PC-3 (cell line): Measurements from ENCODE around the gene C11orf87. TPM values are rescaled to one million over a fixed set of nuclear protein-coding genes. Genes with fewer than 3 reads are reported as not detected.

Experiments used
- ATAC-seq: fragments of 200-7000 bp; cut with Tn5 transposase; 2 replicates; pipeline ENCODE4 v1.9.1; 2020; ENCODE audit warnings: mild to moderate bottlenecking, moderate library complexity
- Bru-seq: library from RNA; stranded (reverse); fragments of 400-500 nt; gene quantifications from one replicate; lab custom pipeline; 2021; lab: Mats Ljungman, UMichigan
- BruChase-seq, 2 experiments: library from RNA; stranded (reverse); fragments of 400-500 nt; gene quantifications; one replicate each; lab custom pipeline; 2021; lab: Mats Ljungman, UMichigan
- BruUV-seq: library from RNA; stranded (reverse); fragments of 400-500 nt; replicated peaks from 2 replicates; lab custom pipeline; 2021; lab: Mats Ljungman, UMichigan
- CTCF ChIA-PET: fragments of 300-600 bp; sonication (Branson Sonifier 250); formaldehyde crosslinking; loops from one replicate; lab custom pipeline; 2022; ENCODE audit warnings: antibody characterized with exemption; lab: Charles Lee
- POLR2A ChIA-PET: fragments of 300-600 bp; sonication (Branson Sonifier 250); formaldehyde crosslinking; loops from one replicate; lab custom pipeline; 2022; ENCODE audit warnings: antibody characterized with exemption; ENCODE audit not compliant: unreplicated experiment; lab: Charles Lee
- DNase-seq: peaks from one replicate; pipeline ENCODE4 v3.0.0-alpha.2; 2015
- H2AFZ ChIP-seq: fragments of 300-600 bp; sonication (generic); 2 replicates; pipeline ENCODE4 v1.6.0; 2016; ENCODE audit warnings: antibody characterized with exemption, low read length
- H3F3A ChIP-seq: fragments of 300-600 bp; sonication (generic); one replicate; pipeline ENCODE4 v1.6.0; 2017; ENCODE audit warnings: antibody characterized with exemption, low read length, control low read depth, mild to moderate bottlenecking; ENCODE audit not compliant: unreplicated experiment
- H3K27ac ChIP-seq: fragments of 300-600 bp; sonication (generic); 2 replicates; pipeline ENCODE4 v1.5.1; 2016; ENCODE audit warnings: mild to moderate bottlenecking, low read length
- H3K27me3 ChIP-seq: fragments of 300-600 bp; sonication (generic); 2 replicates; pipeline ENCODE4 v1.6.1; 2016; ENCODE audit warnings: low read length, mixed read lengths
- H3K36me3 ChIP-seq: fragments of 300-600 bp; sonication (generic); 2 replicates; pipeline ENCODE4 v1.6.1; 2016; ENCODE audit warnings: low read depth, mixed run types, low read length, mixed read lengths
- H3K4me1 ChIP-seq: fragments of 300-600 bp; sonication (generic); 2 replicates; pipeline ENCODE4 v1.5.1; 2016; ENCODE audit warnings: low read length; ENCODE audit not compliant: insufficient read depth
- H3K4me2 ChIP-seq: fragments of 300-600 bp; sonication (generic); 2 replicates; pipeline ENCODE4 v1.6.0; 2016; ENCODE audit warnings: low read length
- H3K4me3 ChIP-seq: fragments of 300-600 bp; sonication (generic); 2 replicates; pipeline ENCODE4 v1.5.1; 2016; ENCODE audit warnings: mild to moderate bottlenecking, low read length, mixed read lengths
- H3K79me2 ChIP-seq: fragments of 300-600 bp; sonication (generic); 2 replicates; pipeline ENCODE4 v1.6.1; 2017; ENCODE audit warnings: low read length, mixed read lengths
- H3K9ac ChIP-seq: fragments of 300-600 bp; sonication (generic); 2 replicates; pipeline ENCODE4 v1.6.0; 2016; ENCODE audit warnings: mild to moderate bottlenecking, low read length
- H3K9me2 ChIP-seq: fragments of 300-600 bp; sonication (generic); replicated peaks from 2 replicates; pipeline ENCODE4 v1.6.1; 2016; ENCODE audit warnings: mixed run types, low read length, mixed read lengths
- H3K9me3 ChIP-seq: fragments of 300-600 bp; sonication (generic); 2 replicates; pipeline ENCODE4 v1.6.1; 2016; ENCODE audit warnings: low read length, mixed read lengths
- H4K20me1 ChIP-seq: fragments of 300-600 bp; sonication (generic); 2 replicates; pipeline ENCODE4 v1.6.1; 2016; ENCODE audit warnings: low read length, mixed read lengths
- EZH2 ChIP-seq: fragments of 300-600 bp; sonication (generic); IDR thresholded peaks from one replicate; pipeline ENCODE4 v1.6.1; 2017; ENCODE audit warnings: antibody characterized with exemption, mild to moderate bottlenecking, low read length; ENCODE audit not compliant: unreplicated experiment
- EZH2phosphoT487 ChIP-seq: fragments of 300-600 bp; sonication (generic); IDR thresholded peaks from 2 replicates; pipeline ENCODE4 v1.6.1; 2018; ENCODE audit warnings: mild to moderate bottlenecking, antibody characterized with exemption, low read length, borderline replicate concordance
- intact Hi-C: fragments of 100-400 bp; cut with micrococcal nuclease; formaldehyde crosslinking; loops from 2 replicates; pipeline ENCODE4 v1.9.0; 2023
- long read RNA-seq: library from polyadenylated mRNA; unstranded; transcript quantifications from one replicate; pipeline ENCODE4 v2.0.0, GENCODE V29; 2021; ENCODE audit not compliant: unreplicated experiment
- total RNA-seq: library from RNA; depleted of rRNA; stranded (reverse); fragments of >200 nt; gene quantifications from 2 replicates; pipeline ENCODE4 v1.2.3, GENCODE V29; 2014; rRNA removed
- TF ChIP-seq, protein P1 (sequence below): fragments of 300-600 bp; sonication (generic); conservative IDR thresholded peaks from 2 replicates; pipeline ENCODE4 v1.5.1; 2017; ENCODE audit warnings: antibody characterized with exemption, low read depth, mild to moderate bottlenecking, low read length

Gene C11orf87
- not detected in 2 replicates for total RNA-seq
- not detected for Bru-seq, nascent RNA
- percentile 9 among the genes with signal in this experiment for BruChase-seq, experiment 1, labeled RNA remaining after a 6-hour chase
- BruChase-seq, experiment 2, labeled RNA remaining after a 2-hour chase = not detected
- long read RNA-seq = 0 reads

DNA sequence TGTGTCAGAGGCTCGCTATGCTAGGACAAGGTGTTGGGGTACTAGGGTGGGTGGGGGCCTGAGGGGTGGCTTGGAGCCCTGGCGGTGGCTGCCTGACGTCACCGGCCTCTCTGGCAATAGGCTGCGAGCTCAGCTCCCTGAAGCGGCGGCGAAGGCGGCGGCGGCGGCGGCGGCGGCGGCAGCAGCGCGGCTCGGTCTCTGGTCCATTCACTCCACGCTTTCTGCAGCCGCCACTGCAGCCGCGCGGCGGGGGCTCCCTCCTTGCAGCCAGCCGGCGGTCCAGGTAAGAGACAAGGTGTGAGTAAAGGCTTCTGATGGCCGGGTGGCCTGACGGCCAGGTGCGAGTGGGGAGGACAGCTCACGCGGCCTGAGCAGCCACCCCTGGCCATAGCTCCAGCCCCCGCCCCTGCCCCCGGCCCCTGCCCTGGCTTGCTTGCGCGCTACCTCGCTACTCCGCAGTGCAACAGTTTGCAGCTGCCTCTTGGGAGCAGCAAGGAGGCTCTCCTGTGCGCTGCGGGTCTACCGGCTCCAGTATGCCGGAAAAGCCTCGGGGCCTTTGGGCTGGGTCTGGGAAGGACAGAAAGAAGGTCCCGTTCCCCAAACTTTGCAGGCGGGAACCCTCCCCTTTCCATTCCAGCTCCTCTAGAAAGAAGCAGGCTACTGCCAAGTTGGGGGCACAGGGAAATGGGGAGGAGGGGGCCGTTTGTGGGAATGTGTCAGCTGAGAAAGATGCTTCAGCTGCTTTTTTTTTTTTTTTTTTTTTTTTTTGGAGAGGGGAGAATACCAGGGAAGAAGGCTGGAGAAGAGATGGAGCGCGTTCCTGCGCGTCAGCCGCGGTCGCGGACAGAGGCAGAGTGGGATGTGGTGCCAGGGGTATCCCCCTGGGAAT lies at the start of gene C11orf87:
C11orf87 (plus strand) TSS at position 210 of the 889 bp plus-strand sequence. CDS start 1,444 bp downstream, outside the sequence.
- no peak for DNase-seq
- no peak within 1 kb of the TSS for H3K9ac ChIP-seq
- CTCF ChIA-PET = no interaction called here
- no peak for ATAC-seq
- no peaks in the 10 kb centered on the region for H3K36me3 ChIP-seq
- no peaks in the 10 kb centered on the region for H3F3A ChIP-seq
- no peaks in the 10 kb centered on the region for H4K20me1 ChIP-seq
- peaks cover 48% of the 10 kb centered on the region for H3K27me3 ChIP-seq
- H3K4me1 ChIP-seq = no peaks in the 10 kb centered on the region
- no peak within 1 kb of the TSS for H2AFZ ChIP-seq
- no peak for TF ChIP-seq EZH2
- no peak for TF ChIP-seq EZH2phosphoT487
- TF ChIP-seq, protein P1, sequence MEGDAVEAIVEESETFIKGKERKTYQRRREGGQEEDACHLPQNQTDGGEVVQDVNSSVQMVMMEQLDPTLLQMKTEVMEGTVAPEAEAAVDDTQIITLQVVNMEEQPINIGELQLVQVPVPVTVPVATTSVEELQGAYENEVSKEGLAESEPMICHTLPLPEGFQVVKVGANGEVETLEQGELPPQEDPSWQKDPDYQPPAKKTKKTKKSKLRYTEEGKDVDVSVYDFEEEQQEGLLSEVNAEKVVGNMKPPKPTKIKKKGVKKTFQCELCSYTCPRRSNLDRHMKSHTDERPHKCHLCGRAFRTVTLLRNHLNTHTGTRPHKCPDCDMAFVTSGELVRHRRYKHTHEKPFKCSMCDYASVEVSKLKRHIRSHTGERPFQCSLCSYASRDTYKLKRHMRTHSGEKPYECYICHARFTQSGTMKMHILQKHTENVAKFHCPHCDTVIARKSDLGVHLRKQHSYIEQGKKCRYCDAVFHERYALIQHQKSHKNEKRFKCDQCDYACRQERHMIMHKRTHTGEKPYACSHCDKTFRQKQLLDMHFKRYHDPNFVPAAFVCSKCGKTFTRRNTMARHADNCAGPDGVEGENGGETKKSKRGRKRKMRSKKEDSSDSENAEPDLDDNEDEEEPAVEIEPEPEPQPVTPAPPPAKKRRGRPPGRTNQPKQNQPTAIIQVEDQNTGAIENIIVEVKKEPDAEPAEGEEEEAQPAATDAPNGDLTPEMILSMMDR = no peak
- POLR2A ChIA-PET = no interaction called here
- no peak within 1 kb of the TSS for H3K4me2 ChIP-seq
- no peak within 1 kb of the TSS for H3K4me3 ChIP-seq
- H3K9me3 ChIP-seq = no peaks in the 10 kb centered on the region
- intact Hi-C loops = no loop called here
- no TSS peak for BruUV-seq
- no peak within 1 kb of the TSS for H3K27ac ChIP-seq
- no peaks in the 10 kb centered on the region for H3K9me2 ChIP-seq
- H3K79me2 ChIP-seq = no peaks in the 10 kb centered on the region

DNA sequence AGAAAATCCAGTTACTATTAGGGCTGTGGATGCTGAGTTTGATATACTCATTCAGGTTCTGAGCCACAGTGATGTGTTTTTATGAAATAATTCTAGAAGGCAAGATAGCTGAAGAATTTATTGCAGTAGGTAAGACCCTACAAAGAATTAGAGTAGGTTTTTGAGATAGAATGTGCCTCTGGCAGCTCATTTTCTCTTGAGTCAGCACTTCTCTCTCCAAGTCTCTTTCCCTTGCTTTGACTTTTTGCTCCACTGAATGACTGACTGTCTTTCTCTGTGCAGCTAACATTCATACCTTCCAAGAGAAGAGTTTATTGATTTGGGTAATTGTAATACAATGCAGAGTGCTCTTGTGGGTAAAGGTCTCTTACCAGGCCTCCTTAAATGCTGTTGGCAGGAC lies 48.0 kb upstream of the C11orf87 start:
- Histone ChIP-seq H2AFZ (no peak overlapping the region), H3K27ac (no peak overlapping the region), H3K4me3 (no peak overlapping the region), H3K4me1 (peaks cover 3% of the 10 kb centered on the region; the same call in 1 of the 2 replicates), H3K9me3 (no peaks in the 10 kb centered on the region), H4K20me1 (no peaks in the 10 kb centered on the region), H3K27me3 (peaks cover 40% of the 10 kb centered on the region), H3F3A (no peaks in the 10 kb centered on the region), H3K9me2 (no peaks in the 10 kb centered on the region), H3K79me2 (no peaks in the 10 kb centered on the region), H3K4me2 (no peak overlapping the region), H3K36me3 (no peaks in the 10 kb centered on the region), H3K9ac (no peak overlapping the region)
- TF ChIP-seq EZH2 (no peak), EZH2phosphoT487 (no peak)
- TF ChIP-seq, protein P1 = no peak
- DNase-seq (no peak), ATAC-seq (no peak)
- ChIA-PET POLR2A (no interaction called here), CTCF (no interaction called here)
- intact Hi-C loops = no loop called here
- BruUV-seq = no TSS peak
